OCI-LY7 (cell line): Measurements from ENCODE around the gene SLC13A2. TPM values are rescaled to one million over a fixed set of nuclear protein-coding genes. Genes with fewer than 3 reads are reported as not detected.

ENCODE experiments used
- BruUV-seq: library from RNA; stranded (reverse); fragments of 400-500 nt; replicated peaks from 2 replicates; lab custom pipeline; 2021; lab: Mats Ljungman, UMichigan
- CTCF ChIA-PET: fragments of 300-600 bp; sonication (Branson Sonifier 250); formaldehyde crosslinking; loops from one replicate; lab custom pipeline; 2022; ENCODE audit warnings: antibody characterized with exemption; ENCODE audit not compliant: unreplicated experiment; lab: Charles Lee
- POLR2A ChIA-PET: fragments of 300-600 bp; sonication (Branson Sonifier 250); formaldehyde crosslinking; loops from one replicate; lab custom pipeline; 2022; ENCODE audit warnings: antibody characterized with exemption; lab: Charles Lee
- DNase-seq: peaks from one replicate; pipeline ENCODE4 v3.0.0-alpha.2; 2015; ENCODE audit warnings: low spot score
- H2AFZ ChIP-seq: fragments of 200-600 bp; sonication (generic), shearing (Covaris generic); 2 replicates; pipeline ENCODE4 v1.6.1; 2014; ENCODE audit warnings: mild to moderate bottlenecking, antibody characterized with exemption, low read length, moderate library complexity
- H3K27ac ChIP-seq: fragments of 200-600 bp; sonication (generic); 2 replicates; pipeline ENCODE4 v1.5.1; 2014; ENCODE audit warnings: mixed run types, low read depth, mild to moderate bottlenecking, moderate library complexity, low read length, inconsistent platforms; ENCODE audit not compliant: poor library complexity, severe bottlenecking
- H3K36me3 ChIP-seq: fragments of 200-600 bp; sonication (generic); 2 replicates; pipeline ENCODE4 v1.6.1; 2014; ENCODE audit warnings: mild to moderate bottlenecking, antibody characterized with exemption, low read length, moderate library complexity, mixed read lengths; ENCODE audit not compliant: insufficient read depth
- H3K4me1 ChIP-seq: fragments of 200-600 bp; sonication (generic); 2 replicates; pipeline ENCODE4 v1.5.1; 2014; ENCODE audit warnings: mild to moderate bottlenecking, low read length; ENCODE audit not compliant: insufficient read depth, poor library complexity, severe bottlenecking
- H3K4me2 ChIP-seq: fragments of 200-600 bp; sonication (generic); 2 replicates; pipeline ENCODE4 v1.6.1; 2014; ENCODE audit warnings: mild to moderate bottlenecking, low read length
- H3K4me3 ChIP-seq: fragments of 200-600 bp; sonication (generic); 2 replicates; pipeline ENCODE4 v1.5.1; 2014; ENCODE audit warnings: mild to moderate bottlenecking, low read depth, low read length; ENCODE audit not compliant: poor library complexity, severe bottlenecking
- H3K79me2 ChIP-seq: fragments of 200-600 bp; sonication (generic); 2 replicates; pipeline ENCODE4 v1.6.1; 2016; ENCODE audit warnings: low read depth, mild to moderate bottlenecking, low read length, moderate library complexity, mixed read lengths; ENCODE audit not compliant: insufficient read depth
- H3K9me2 ChIP-seq: fragments of 200-600 bp; sonication (generic); 2 replicates; pipeline ENCODE4 v1.6.1; 2016; ENCODE audit warnings: mild to moderate bottlenecking, low read length, mixed read lengths; ENCODE audit not compliant: insufficient read depth
- H3K9me3 ChIP-seq: fragments of 200-600 bp; sonication (generic); 2 replicates; pipeline ENCODE4 v1.6.1; 2014; ENCODE audit warnings: mild to moderate bottlenecking, mixed run types, low read length, mixed read lengths
- H4K20me1 ChIP-seq: fragments of 200-600 bp; sonication (generic); 2 replicates; pipeline ENCODE4 v1.6.1; 2014; ENCODE audit warnings: mild to moderate bottlenecking, antibody characterized with exemption, low read length, moderate library complexity, mixed read lengths; ENCODE audit not compliant: insufficient read depth
- EZH2phosphoT487 ChIP-seq: fragments of 200-600 bp; sonication (generic); IDR thresholded peaks from 2 replicates; pipeline ENCODE4 v1.6.1; 2018; ENCODE audit warnings: low read depth, borderline replicate concordance, mild to moderate bottlenecking, mixed run types, antibody characterized with exemption, low read length, moderate library complexity, mixed read lengths
- intact Hi-C: fragments of 100-400 bp; cut with micrococcal nuclease; formaldehyde crosslinking; loops from one replicate; pipeline ENCODE4 v1.10.0; 2022; ENCODE audit not compliant: unreplicated experiment
- total RNA-seq, 2 experiments: library from RNA; depleted of rRNA in 1 of 2; stranded (reverse); fragments of >200 nt in 1 of 2; shearing (Covaris generic) in 1 of 2; gene quantifications; 2 replicates each; pipeline ENCODE4 v1.2.3, GENCODE V29; 2014 to 2022
- TF ChIP-seq, protein P1 (sequence below): fragments of 200-600 bp; sonication (generic); conservative IDR thresholded peaks from 2 replicates; pipeline ENCODE4 v1.5.1; 2014; ENCODE audit warnings: mild to moderate bottlenecking, antibody characterized with exemption, low read length, moderate library complexity, mixed read lengths

SLC13A2 gene
- total RNA-seq, 2 experiments from 2014 or later, result not detected

DNA sequence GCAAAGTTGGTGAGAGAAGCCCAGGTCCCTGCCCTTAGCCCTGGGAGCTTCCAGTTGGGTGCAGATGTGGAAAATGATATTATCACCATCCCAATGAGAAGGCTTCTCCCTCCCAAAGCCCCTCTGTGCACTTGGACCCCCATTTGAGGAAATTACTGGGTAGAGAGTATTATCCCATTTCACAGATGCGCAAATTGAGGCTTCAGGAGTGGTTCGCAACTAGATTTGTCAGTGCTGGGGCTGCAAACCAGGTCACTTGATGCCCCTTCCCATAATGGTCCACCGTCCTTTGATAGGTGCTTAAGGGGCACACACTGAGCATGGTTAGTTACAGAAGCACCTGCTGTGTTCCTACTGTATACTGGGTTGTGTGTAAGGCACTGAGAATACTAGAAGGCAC is 18.4 kb downstream of the SLC13A2 start:
- no peaks in the 10 kb centered on the region for H3K79me2 ChIP-seq
- no peak overlapping the region for H3K4me3 ChIP-seq
- no peak overlapping the region for H3K27ac ChIP-seq
- no peaks in the 10 kb centered on the region for H4K20me1 ChIP-seq
- DNase-seq, result no peak
- TF ChIP-seq EZH2phosphoT487, result no peak
- TF ChIP-seq, protein P1, sequence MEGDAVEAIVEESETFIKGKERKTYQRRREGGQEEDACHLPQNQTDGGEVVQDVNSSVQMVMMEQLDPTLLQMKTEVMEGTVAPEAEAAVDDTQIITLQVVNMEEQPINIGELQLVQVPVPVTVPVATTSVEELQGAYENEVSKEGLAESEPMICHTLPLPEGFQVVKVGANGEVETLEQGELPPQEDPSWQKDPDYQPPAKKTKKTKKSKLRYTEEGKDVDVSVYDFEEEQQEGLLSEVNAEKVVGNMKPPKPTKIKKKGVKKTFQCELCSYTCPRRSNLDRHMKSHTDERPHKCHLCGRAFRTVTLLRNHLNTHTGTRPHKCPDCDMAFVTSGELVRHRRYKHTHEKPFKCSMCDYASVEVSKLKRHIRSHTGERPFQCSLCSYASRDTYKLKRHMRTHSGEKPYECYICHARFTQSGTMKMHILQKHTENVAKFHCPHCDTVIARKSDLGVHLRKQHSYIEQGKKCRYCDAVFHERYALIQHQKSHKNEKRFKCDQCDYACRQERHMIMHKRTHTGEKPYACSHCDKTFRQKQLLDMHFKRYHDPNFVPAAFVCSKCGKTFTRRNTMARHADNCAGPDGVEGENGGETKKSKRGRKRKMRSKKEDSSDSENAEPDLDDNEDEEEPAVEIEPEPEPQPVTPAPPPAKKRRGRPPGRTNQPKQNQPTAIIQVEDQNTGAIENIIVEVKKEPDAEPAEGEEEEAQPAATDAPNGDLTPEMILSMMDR, result no peak
- ChIA-PET CTCF (no interaction called here), POLR2A (no interaction called here)
- intact Hi-C loops, result no loop called here
- no peak overlapping the region for H3K4me2 ChIP-seq
- H2AFZ ChIP-seq, result no peak overlapping the region
- H3K9me3 ChIP-seq, result no peaks in the 10 kb centered on the region
- no peaks in the 10 kb centered on the region for H3K9me2 ChIP-seq
- BruUV-seq, result no TSS peak
- H3K36me3 ChIP-seq, result no peaks in the 10 kb centered on the region
- no peaks in the 10 kb centered on the region for H3K4me1 ChIP-seq

DNA sequence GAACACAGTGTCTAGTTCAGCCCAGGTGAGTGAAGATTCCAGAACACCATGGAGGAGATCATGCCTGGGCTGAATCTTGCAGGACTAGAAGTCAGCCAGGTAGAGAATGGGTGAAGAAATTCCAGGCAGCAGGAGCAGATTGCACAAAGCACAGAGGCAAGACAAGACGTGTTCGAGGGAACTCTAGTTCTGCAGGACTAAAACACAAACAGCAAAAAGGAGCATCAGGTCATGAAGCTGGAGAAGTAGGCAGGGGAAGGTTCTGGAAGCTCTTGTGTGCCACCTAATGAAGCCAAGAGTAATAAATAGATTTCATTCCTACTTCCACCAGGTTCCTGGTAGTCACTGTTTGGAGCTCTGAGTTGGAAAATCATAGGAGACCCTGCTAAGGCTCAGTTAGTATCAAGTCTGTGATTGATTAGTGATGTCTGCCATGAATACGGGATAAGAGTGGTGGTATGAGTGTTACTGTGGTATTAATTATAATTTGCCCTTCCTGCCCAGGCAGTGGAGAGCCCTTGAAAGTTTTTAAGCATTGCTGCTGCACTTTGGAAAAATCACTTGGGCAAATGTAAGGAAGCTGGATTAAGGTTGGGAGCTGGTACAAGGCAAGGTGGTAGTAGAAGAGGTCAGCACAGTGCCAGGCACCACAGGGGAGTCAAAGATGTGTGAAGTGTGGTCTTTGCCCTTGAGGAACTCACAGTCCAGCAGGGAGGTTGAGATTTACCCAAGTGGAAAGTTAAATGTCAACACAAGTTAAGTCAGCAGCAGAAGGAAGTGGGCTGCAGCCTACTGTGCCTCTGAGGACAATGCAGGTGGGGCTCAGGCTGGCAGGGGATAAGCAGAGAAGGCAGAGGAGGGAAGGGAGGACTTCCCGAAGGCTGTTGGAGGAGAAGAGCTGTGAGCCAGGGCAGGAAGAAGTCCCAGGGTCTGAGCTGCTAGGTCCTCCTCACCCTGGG is 19.2 kb downstream of the SLC13A2 start:
- Histone ChIP-seq H3K36me3 (no peaks in the 10 kb centered on the region), H3K4me2 (no peak overlapping the region), H2AFZ (no peak overlapping the region), H3K9me2 (no peaks in the 10 kb centered on the region), H3K79me2 (no peaks in the 10 kb centered on the region), H4K20me1 (no peaks in the 10 kb centered on the region), H3K9me3 (no peaks in the 10 kb centered on the region), H3K4me3 (no peak overlapping the region), H3K27ac (no peak overlapping the region), H3K4me1 (no peaks in the 10 kb centered on the region)
- DNase-seq, result peak; percentile 24
- TF ChIP-seq EZH2phosphoT487, result no peak
- TF ChIP-seq, protein P1, result no peak
- CTCF ChIA-PET, result interaction anchor here (0.6 kb wide), 1 partner anchor 123 kb away, joined by 3 read pairs; no protein-coding TSS in a partner anchor
- no TSS peak for BruUV-seq
- POLR2A ChIA-PET, result no interaction called here
- intact Hi-C loops, result no loop called here

DNA sequence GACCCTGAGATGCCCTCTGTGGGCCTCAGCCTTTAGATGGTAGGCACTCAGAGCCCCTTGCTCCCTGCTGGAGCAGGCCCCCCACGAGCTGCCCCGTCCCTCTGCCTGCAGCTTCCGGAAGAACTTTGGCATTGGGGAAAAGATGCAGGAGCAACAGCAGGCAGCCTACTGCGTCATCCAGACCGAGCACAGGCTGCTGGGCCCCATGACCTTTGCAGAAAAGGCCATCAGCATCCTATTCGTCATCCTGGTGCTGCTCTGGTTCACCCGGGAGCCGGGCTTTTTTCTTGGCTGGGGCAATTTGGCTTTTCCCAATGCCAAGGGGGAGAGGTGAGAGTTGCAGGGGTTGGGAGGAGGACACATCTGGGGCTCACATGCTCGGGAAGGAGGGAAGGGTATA is 20.0 kb downstream of the SLC13A2 start:
- Histone ChIP-seq H3K9me2 (no peaks in the 10 kb centered on the region), H2AFZ (no peak overlapping the region), H3K36me3 (no peaks in the 10 kb centered on the region), H3K4me2 (no peak overlapping the region), H3K4me1 (no peaks in the 10 kb centered on the region), H3K4me3 (no peak overlapping the region), H3K27ac (no peak overlapping the region), H3K9me3 (no peaks in the 10 kb centered on the region), H4K20me1 (no peaks in the 10 kb centered on the region), H3K79me2 (no peaks in the 10 kb centered on the region)
- ChIA-PET CTCF (interaction anchor here (0.6 kb wide), 1 partner anchor 122 kb away, joined by 3 read pairs; no protein-coding TSS in a partner anchor), POLR2A (no interaction called here)
- no peak for TF ChIP-seq EZH2phosphoT487
- TF ChIP-seq, protein P1, result no peak
- DNase-seq, result no peak
- intact Hi-C loops, result no loop called here
- BruUV-seq, result no TSS peak
